Progenitor cell of endocrine pancreas (in vitro differentiated cells): ENCODE results near the gene OR10A3. TPM values are rescaled to one million over a fixed set of nuclear protein-coding genes. Genes with fewer than 3 reads are reported as not detected.

Experiments used
- DNase-seq: peaks from one replicate; pipeline ENCODE4 v3.0.0; 2021; ENCODE audit warnings: low spot score; ENCODE audit not compliant: unreplicated experiment
- H3K27ac Mint-ChIP-seq: 2 replicates; pipeline ENCODE4 v1.8.0; 2021; ENCODE audit warnings: mild to moderate bottlenecking, moderate library complexity, mixed read lengths
- H3K27me3 Mint-ChIP-seq: 2 replicates; pipeline ENCODE4 v1.8.0; 2021; ENCODE audit warnings: mixed read lengths
- H3K36me3 Mint-ChIP-seq: 2 replicates; pipeline ENCODE4 v1.8.0; 2022; ENCODE audit warnings: mixed read lengths; ENCODE audit not compliant: insufficient read depth
- H3K4me1 Mint-ChIP-seq: 2 replicates; pipeline ENCODE4 v1.8.0; 2021; ENCODE audit warnings: low read depth, mixed read lengths
- H3K4me3 Mint-ChIP-seq: 2 replicates; pipeline ENCODE4 v1.8.0; 2021; ENCODE audit warnings: low read depth, mild to moderate bottlenecking, moderate library complexity, mixed read lengths
- H3K9me3 Mint-ChIP-seq: 2 replicates; pipeline ENCODE4 v1.8.0; 2021; ENCODE audit warnings: low read depth, mixed read lengths
- CTCF ChIP-seq: fragments of 200-600 bp; sonication (generic); IDR thresholded peaks from one replicate; pipeline ENCODE4 v1.5.0; 2021; ENCODE audit warnings: antibody characterized with exemption, mild to moderate bottlenecking; ENCODE audit not compliant: unreplicated experiment
- total RNA-seq: library from RNA; stranded (reverse); gene quantifications from 2 replicates; pipeline ENCODE4 v1.2.1, GENCODE V29; 2021

Gene OR10A3
- total RNA-seq, 1 donor from 2014 or later, result not detected

DNA sequence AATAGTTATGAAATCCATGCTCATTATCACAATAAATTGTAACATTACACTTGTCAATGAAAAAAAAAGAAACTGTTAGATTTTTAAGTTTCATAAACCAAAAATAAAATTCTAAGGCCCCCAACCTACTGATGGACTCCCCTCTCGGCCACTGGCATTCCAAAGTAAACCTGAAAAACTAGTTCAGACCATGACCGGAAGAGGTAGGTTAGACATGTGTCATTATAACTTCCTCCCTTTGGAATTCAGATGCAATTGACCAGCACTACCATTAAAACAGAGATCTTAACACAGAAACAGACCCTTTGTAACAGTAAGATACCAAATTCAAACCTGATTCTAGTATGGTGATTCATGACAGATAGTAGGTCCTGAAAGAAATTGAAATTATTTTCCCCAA is 23.4 kb downstream of the OR10A3 start:
- TF ChIP-seq CTCF, result no peak

DNA sequence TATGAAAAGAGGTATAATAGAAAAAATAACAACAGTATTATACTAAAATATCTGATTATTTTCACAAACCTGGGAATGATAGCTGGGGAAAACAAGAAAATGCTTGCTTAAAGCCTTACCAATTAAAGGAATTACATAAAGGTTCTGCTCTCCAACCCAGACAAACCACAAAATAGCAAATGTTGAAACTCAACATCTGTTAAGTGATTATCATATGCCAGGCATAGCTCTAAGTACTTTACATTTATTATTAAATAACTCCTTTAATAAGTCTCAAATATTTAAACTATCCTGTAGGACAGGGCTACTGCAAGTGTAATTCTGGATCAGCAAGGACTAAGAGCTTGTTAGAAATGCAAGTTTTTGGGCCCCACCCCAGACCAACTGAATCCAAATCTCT is 30.5 kb downstream of the OR10A3 start:
- no peak overlapping the region for H3K27ac Mint-ChIP-seq

More for the DNA sequence above, 23.4 kb downstream of the OR10A3 start:
- no peak overlapping the region for H3K27ac Mint-ChIP-seq
- H3K9me3 Mint-ChIP-seq, result peaks cover 13% of the 10 kb centered on the region
- no peak overlapping the region for H3K4me3 Mint-ChIP-seq
- no peaks in the 10 kb centered on the region for H3K36me3 Mint-ChIP-seq
- no peak for DNase-seq
- H3K4me1 Mint-ChIP-seq, result peaks cover 8% of the 10 kb centered on the region
- H3K27me3 Mint-ChIP-seq, result peaks cover 23% of the 10 kb centered on the region

GRCh38 chr11:7910286-7910788 is 31.2 kb downstream of the OR10A3 start:
- Mint-ChIP-seq H3K9me3 (no peaks in the 10 kb centered on the region), H3K36me3 (no peaks in the 10 kb centered on the region), H3K4me3 (no peak overlapping the region), H3K4me1 (peaks cover 22% of the 10 kb centered on the region), H3K27ac (no peak overlapping the region), H3K27me3 (peaks cover 27% of the 10 kb centered on the region)
- no peak for TF ChIP-seq CTCF
- no peak for DNase-seq

More for the DNA sequence above, 30.5 kb downstream of the OR10A3 start:
- Mint-ChIP-seq H3K4me1 (peaks cover 16% of the 10 kb centered on the region), H3K36me3 (no peaks in the 10 kb centered on the region), H3K4me3 (no peak overlapping the region), H3K27me3 (peaks cover 29% of the 10 kb centered on the region), H3K9me3 (no peaks in the 10 kb centered on the region)
- DNase-seq, result no peak
- TF ChIP-seq CTCF, result no peak

DNA sequence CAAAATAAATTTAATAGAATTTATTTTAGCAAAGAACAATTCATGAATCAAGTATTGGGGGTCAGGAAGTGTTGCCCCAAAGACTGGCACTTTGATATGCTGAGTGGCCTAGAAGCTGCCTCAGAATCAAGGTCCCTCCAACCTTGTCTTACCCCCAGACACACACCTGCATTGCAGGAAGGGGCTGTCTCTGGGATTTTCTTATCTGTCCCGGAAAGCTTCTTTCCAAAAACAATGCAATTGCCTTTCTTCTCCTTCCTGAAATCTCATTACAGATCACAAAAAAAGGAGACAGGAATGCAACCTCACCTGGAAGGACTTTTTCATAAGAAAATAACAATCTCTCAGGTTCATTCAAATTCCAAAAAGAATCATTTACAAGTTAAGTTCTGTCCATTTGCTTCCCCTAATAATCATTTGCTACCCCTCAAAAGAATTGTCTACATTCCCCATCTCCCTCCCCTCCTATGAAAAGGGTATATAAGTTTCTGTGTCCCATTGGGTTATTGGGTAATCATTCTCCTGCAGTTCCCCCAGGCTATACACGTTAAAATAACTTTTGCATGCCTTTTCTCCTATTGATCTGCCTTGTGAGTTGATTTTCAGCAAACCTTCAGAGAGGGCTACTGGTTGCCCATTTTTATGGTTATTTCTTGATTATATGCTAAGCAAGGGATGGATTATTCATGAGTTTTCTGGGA is 31.8 kb downstream of the OR10A3 start:
- no peaks in the 10 kb centered on the region for H3K9me3 Mint-ChIP-seq
- no peak for TF ChIP-seq CTCF
- H3K36me3 Mint-ChIP-seq, result no peaks in the 10 kb centered on the region
- no peak overlapping the region for H3K27ac Mint-ChIP-seq
- peaks cover 24% of the 10 kb centered on the region for H3K27me3 Mint-ChIP-seq
- DNase-seq, result no peak
- no peak overlapping the region for H3K4me3 Mint-ChIP-seq
- H3K4me1 Mint-ChIP-seq, result peaks cover 22% of the 10 kb centered on the region

DNA sequence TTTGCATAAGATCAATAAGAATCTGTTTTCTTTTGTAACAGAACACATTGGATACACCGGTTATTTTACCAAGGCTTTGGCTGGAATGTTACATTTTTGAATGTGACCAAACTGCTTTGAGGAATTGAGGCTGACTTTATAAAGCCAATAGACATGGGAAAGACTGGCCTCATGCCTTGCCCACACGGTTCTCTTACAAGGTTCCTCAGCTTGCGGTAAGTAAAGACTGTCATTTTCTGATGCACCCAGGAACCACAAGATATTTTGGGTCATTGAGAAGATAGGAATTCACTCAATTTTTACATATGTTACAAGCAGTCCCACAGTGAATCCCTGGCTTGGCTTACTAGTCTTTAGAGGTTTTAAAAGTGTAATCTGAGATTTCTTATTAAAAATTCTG is 34.4 kb downstream of the OR10A3 start:
- no peak for DNase-seq
- no peak for TF ChIP-seq CTCF
- no peaks in the 10 kb centered on the region for H3K9me3 Mint-ChIP-seq
- H3K4me3 Mint-ChIP-seq, result no peak overlapping the region
- H3K4me1 Mint-ChIP-seq, result peaks cover 27% of the 10 kb centered on the region
- no peak overlapping the region for H3K27ac Mint-ChIP-seq
- no peaks in the 10 kb centered on the region for H3K36me3 Mint-ChIP-seq
- H3K27me3 Mint-ChIP-seq, result peaks cover 11% of the 10 kb centered on the region
